T1000 (cell line): ENCODE measurements around the gene OTX2.

Experiments used
- DNase-seq: peaks from one replicate; lab custom pipeline; 2025; ENCODE audit warnings: mixed read lengths; lab: John Stamatoyannopoulos, UW

OTX2 gene

GRCh38 chr14:56812364-56813141, 2.3 kb upstream of the OTX2 start:
- DNase-seq, result no peak

- no peak for DNase-seq
These were observed 1.5 kb upstream of the OTX2 start for GRCh38 chr14:56811593-56812363.

DNA sequence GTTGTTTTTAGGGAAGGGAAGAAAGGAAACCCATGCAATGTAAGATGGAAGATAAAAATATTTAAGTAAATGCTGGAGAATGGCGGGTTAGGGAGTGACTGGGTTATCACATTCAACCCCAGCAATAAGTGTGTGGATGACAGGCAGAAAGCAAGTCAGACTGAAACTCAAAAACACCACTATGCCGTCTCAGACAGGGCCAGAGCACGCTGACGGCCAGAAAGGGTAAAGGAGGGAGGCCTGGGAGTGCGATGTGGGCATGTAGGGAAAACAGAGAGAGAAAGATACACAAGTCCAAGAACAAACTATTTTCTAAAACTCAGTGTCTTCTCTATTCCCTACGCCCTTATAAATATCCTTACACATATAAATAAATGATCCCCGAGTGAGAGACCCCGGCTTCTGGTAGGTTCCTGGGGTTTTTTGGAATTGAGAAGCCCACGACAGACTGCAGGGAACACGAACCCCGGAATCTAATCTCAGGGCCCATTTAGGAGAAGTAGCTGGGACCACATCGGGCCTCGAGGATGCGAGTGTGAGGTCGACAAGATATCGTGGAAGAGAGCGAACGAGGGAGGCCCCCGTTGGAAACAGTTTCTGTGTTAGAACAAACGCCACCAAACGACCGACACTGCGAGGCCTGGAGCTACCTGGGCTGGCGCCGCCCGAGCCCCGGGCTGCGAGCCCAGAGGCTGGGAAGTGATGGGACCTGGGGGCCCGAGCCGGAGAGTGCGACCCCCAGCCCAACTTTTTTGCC, 735 bp upstream of the OTX2 start:
- no peak for DNase-seq

- DNase-seq, result no peak
These were observed 771 bp downstream of the OTX2 start for GRCh38 chr14:56809270-56810146.

DNA sequence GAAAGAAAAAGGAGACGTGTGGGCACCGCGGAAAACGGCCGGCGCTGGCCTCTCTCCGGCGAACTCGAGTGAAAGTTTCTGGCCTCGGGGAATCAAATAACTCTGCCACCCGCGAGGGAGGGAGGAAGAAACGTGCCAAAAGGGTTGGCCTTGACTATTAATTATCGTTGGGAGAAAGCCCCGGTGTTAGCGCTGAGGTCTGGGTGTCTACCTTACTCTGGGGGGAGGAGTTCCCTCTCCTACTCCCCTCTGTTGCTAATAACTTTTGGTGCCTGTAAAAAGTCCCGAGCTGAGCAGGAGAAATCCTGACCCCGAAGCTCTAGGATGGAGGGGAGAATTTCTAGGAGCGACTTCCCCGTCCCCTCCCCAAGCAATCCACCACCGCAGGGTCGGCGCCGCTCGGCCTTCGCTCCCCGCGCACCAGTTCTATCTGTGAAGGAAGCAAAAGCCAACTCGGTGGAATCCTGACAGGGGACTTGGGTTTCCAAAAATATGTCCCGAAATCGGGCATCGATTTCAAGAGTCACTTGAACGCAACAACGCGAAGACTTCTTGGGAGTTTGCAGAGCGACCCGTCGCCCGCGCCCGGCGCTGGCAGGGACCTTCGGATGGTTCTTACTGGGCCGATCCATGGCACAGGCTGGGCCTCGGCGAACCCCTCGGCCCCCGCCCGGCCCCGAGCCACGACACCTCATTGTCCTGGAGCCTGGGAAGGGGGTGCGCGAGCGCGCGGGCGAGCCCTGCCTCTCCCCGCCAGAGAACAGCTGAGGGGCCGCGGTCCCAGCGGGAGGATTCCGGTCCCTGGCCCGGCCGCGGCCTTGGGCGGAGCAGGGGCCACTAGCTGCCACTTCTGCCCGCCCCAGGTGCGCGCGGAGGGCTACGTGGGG, 1.7 kb downstream of the OTX2 start:
- DNase-seq, result no peak

DNA sequence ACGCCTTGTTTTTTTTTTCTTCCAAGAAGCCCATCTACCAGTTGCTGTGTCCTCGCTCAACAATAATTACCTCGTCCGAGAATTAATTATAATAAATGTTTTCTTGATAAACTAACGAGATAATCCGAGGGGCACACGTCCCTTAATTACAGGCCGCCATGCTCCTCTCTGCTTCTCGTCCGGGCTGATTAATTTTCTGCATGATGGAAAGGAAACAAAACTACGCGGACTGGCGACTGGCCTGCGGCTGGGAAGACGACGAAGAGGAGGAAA, 2.2 kb downstream of the OTX2 start:
- DNase-seq, result no peak

DNA sequence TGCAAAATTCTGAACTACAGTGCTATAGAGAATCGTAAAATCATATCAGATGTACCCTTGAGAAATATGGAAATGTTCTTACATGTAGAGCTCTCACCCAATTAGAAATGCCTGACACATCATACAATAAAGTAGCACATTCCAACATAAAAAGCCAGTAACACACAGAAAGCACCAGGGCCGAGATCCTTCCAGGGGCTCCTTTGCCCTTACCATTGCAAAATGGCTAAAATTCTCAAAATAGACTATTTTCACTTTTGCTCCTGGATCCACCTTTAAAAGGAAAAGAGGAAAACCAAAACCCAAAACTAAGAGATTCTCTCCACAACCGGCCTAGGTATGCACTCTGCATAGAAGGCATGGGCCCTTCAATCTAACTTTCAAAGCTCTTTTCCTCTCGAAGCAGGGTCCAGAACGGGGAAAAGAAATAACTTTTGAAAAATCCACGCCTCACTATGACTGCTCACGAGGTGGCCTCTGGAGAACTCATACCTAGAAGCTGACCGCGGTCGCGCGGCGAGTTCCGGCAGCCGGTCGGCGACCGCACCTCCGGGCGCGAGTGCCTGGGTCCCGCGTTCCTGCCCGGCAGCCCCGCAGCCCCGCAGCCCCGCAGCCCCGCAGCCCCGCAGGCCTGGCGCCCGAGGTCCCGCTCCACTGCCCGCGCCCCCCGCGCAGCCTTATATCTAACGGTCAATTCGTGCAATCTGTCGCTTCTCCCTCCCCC, 2.7 kb downstream of the OTX2 start:
- DNase-seq, result no peak

- DNase-seq, result no peak
These were observed 3.5 kb downstream of the OTX2 start for GRCh38 chr14:56806760-56807159.

DNA sequence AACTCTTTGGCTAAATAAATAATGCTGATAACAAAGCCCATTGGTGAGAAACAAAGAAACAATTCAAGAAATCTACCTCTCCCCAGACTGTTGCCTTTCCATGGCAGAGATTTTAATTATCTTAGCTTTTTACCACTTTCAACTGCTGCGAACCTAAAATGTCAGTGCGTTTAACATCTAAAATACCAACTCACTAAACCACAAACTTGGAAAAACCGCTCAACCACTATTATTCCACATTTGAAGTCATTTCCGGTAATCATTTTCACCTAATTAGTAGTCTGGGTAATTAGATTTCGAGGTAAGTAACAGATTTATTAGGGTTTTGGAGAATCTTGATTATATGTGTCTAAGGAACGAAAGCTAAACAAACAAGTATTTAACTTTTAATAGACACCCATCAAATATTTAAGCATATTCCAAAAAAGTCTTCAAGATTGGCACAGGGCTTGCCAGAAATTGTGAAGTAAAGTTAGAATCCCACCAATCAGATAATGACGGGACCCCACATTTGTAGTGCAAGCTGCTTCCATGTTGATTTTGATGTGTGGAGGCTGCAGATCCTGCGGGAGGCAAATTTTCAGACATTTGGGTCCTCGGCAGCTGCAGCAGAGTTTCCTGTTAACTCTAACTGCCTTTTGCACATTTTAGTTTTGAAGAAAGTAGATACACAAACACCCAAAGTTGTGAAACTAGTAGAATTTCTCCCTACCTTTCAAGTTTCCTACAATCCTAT, 4.1 kb downstream of the OTX2 start:
- no peak for DNase-seq

GRCh38 chr14:56805201-56805991, 4.9 kb downstream of the OTX2 start:
- DNase-seq, result no peak

- no peak for DNase-seq
These were observed 6.3 kb downstream of the OTX2 start for GRCh38 chr14:56803816-56804535.

DNA sequence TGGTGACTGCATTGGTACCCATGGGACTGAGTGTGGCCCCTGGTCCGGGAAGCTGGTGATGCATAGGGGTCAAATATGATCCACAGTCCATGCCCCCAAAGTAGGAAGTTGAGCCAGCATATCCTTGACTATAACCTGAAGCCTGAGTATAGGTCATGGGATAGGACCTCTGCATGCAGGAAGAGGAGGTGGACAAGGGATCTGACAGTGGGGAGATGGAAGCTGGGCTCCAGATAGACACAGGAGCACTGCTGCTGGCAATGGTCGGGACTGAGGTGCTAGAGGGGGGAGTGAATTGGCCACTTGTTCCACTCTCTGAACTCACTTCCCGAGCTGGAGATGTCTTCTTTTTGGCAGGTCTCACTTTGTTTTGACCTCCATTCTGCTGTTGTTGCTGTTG, 8.4 kb downstream of the OTX2 start:
- DNase-seq, result no peak

DNA sequence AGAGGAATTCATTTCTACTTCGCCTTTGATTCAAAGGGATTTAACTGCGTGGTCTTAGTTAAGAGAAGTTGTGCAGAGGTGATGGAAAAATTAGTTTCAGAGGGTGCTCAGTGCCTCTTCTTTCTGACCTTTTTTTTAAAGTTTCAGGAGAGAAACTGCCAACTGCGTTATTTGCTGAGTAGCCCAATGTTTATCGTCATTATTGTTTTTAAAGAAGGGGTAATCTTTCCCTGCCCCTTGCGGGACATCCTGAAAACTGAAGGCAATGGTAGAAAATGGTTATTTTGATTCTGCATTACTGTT, 11.0 kb downstream of the OTX2 start:
- DNase-seq, result no peak

GRCh38 chr14:56798447-56799342, 11.6 kb downstream of the OTX2 start:
- DNase-seq, result no peak

DNA sequence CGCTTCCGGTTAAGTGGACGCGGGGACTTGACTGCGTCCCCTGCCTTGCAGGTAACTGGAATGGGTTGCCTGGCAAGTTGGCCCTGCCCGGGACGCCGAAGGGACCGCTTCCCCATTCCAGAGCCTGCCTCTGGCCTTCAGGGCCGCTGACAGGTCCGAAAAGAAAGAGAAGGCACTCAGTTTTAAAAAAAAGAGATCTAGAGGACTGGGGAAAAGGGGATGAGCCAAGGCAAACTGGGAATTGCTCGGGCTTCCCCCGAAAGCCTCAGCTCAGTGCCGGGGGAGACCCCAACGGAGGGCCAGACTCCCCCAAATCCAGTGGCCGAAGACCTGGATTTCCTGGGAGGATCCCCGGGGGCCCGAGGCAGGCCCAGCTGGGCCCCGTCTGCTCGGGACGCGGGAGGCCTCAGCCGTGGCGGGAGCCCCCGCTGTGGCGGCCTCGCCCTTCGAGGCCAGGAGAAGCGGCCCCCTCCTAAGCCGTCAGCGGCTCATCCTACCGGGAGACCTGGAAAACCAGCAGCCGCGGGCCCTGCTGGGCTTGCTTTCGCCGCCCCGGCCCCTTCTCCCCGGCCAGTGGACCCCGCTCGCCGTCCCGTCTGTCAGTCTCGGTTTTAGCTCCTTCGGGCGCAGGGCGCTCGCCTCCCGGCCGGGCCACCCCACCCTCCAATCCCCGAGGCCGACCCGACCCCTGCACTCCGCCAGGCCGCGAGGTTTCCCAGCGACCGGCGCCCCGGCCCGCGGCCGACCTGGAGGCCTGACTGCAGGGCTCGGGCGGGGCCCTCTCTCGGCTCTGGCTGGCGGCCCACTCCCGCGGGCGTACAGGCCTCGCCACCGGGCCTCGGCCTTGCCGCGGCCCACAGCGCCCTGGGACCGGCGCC, 12.5 kb downstream of the OTX2 start:
- DNase-seq, result no peak

- DNase-seq, result no peak
These were observed 13.2 kb downstream of the OTX2 start for GRCh38 chr14:56797003-56797568.
